ENCODE results near the gene PTPN7.

DNA sequence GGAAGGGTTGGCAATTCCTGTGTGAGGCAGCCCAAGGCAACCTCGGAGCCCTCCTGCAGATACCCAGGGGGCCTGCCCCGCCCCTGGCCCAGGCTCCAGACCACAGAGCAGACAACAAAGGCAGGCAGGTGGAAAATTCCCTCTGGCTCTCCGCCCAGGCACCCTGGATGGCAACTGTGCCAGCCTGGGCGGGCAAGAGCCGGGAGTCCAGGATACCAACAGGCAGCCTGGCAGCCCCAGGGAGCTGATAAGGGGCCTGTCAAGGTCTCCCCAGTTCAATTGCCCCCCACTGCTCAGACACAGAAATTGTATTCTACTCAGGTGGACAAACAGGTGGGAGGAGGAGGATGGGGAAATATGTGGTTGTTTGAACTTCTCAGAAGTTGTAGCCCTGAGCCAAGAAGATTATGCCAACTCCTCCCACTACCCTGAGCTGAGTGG is 53.1 kb downstream of the PTPN7 start:
- TF ChIP-seq, protein P1, sequence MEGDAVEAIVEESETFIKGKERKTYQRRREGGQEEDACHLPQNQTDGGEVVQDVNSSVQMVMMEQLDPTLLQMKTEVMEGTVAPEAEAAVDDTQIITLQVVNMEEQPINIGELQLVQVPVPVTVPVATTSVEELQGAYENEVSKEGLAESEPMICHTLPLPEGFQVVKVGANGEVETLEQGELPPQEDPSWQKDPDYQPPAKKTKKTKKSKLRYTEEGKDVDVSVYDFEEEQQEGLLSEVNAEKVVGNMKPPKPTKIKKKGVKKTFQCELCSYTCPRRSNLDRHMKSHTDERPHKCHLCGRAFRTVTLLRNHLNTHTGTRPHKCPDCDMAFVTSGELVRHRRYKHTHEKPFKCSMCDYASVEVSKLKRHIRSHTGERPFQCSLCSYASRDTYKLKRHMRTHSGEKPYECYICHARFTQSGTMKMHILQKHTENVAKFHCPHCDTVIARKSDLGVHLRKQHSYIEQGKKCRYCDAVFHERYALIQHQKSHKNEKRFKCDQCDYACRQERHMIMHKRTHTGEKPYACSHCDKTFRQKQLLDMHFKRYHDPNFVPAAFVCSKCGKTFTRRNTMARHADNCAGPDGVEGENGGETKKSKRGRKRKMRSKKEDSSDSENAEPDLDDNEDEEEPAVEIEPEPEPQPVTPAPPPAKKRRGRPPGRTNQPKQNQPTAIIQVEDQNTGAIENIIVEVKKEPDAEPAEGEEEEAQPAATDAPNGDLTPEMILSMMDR (IDR thresholded peaks at IDR 0.05): no peak
- no peak for TF ChIP-seq POLR2A (IDR thresholded peaks at IDR 0.05)

Measured in uterus (tissue), 2 donors.